ENCODE results near the gene NOL4. TPM values are rescaled to one million over a fixed set of nuclear protein-coding genes. Genes with fewer than 3 reads are reported as not detected.

NOL4 gene
- total RNA-seq, 1 experiment from 2014 or later, result 1.1 TPM

DNA sequence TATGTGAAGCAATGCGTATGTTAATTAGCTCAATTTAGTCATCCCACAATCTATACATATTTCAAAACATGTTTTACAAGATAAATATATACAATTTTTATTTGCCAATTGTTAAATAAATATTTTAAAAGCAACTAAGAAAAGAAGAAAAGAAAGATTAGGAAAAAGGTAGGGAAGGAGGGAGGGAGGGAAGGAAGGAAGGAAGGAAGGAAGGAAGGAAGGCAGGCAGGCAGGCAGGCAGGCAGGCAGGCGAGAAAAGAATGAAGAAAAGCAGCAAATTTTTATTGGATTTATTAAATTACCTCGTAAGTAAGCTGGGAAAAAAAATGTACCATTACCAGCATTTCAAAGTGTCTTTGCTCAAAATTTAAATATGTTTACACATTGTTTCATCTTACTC lies 30.5 kb downstream of the NOL4 start:
- in situ Hi-C loops (cut with HindIII; ENCODE audit: low pct_unique_long_range_greater_than_20kb, low sequenced_read_pairs), result no loop called here
- Histone ChIP-seq H3K27ac (ENCODE audit: low read length) (no peak overlapping the region), H3K4me3 (ENCODE audit: low read depth in 2 of 2, low read length in 2 of 2) (no peak overlapping the region), H3K27me3 (ENCODE audit: control insufficient read depth, insufficient read depth, low read length) (no peaks in the 10 kb centered on the region), H3K36me3 (ENCODE audit: control insufficient read depth, insufficient read depth, low read length) (no peaks in the 10 kb centered on the region), H3K4me1 (ENCODE audit: control insufficient read depth, insufficient read depth, low read length) (no peaks in the 10 kb centered on the region), H3K9me3 (ENCODE audit: control insufficient read depth, insufficient read depth, low read depth, low read length) (0 out of 2 replicates have a peak, but pooled peaks cover 3% of the 10 kb centered on the region)
- CTCF ChIA-PET, result no interaction called here
- DNase-seq (ENCODE audit: low read depth, low spot score), result no peak
- BruUV-seq (replicated peaks), result no TSS peak
- intact Hi-C loops (cut with micrococcal nuclease; ENCODE audit: unreplicated experiment), result no loop called here
- POLR2A ChIA-PET, result interaction anchor here (0.6 kb wide), 1 partner anchor 50 kb away, joined by 18 read pairs; no protein-coding TSS in a partner anchor
- ATAC-seq, result no peak
- no peak for TF ChIP-seq POLR2AphosphoS5 (IDR thresholded peaks at IDR 0.05; ENCODE audit: low read depth, low read length)
- TF ChIP-seq, protein P1, sequence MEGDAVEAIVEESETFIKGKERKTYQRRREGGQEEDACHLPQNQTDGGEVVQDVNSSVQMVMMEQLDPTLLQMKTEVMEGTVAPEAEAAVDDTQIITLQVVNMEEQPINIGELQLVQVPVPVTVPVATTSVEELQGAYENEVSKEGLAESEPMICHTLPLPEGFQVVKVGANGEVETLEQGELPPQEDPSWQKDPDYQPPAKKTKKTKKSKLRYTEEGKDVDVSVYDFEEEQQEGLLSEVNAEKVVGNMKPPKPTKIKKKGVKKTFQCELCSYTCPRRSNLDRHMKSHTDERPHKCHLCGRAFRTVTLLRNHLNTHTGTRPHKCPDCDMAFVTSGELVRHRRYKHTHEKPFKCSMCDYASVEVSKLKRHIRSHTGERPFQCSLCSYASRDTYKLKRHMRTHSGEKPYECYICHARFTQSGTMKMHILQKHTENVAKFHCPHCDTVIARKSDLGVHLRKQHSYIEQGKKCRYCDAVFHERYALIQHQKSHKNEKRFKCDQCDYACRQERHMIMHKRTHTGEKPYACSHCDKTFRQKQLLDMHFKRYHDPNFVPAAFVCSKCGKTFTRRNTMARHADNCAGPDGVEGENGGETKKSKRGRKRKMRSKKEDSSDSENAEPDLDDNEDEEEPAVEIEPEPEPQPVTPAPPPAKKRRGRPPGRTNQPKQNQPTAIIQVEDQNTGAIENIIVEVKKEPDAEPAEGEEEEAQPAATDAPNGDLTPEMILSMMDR (IDR thresholded peaks at IDR 0.05), result no peak
- TF ChIP-seq SIN3A (IDR thresholded peaks at IDR 0.05; ENCODE audit: borderline replicate concordance, insufficient read depth, low read depth, low read length), result no peak
- no peak for TF ChIP-seq TCF7L2 (IDR thresholded peaks at IDR 0.05; ENCODE audit: low read depth, low read length)
- TF ChIP-seq, protein P2, sequence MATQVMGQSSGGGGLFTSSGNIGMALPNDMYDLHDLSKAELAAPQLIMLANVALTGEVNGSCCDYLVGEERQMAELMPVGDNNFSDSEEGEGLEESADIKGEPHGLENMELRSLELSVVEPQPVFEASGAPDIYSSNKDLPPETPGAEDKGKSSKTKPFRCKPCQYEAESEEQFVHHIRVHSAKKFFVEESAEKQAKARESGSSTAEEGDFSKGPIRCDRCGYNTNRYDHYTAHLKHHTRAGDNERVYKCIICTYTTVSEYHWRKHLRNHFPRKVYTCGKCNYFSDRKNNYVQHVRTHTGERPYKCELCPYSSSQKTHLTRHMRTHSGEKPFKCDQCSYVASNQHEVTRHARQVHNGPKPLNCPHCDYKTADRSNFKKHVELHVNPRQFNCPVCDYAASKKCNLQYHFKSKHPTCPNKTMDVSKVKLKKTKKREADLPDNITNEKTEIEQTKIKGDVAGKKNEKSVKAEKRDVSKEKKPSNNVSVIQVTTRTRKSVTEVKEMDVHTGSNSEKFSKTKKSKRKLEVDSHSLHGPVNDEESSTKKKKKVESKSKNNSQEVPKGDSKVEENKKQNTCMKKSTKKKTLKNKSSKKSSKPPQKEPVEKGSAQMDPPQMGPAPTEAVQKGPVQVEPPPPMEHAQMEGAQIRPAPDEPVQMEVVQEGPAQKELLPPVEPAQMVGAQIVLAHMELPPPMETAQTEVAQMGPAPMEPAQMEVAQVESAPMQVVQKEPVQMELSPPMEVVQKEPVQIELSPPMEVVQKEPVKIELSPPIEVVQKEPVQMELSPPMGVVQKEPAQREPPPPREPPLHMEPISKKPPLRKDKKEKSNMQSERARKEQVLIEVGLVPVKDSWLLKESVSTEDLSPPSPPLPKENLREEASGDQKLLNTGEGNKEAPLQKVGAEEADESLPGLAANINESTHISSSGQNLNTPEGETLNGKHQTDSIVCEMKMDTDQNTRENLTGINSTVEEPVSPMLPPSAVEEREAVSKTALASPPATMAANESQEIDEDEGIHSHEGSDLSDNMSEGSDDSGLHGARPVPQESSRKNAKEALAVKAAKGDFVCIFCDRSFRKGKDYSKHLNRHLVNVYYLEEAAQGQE (IDR thresholded peaks at IDR 0.05; ENCODE audit: insufficient read depth in 1 of 2, low read depth in 2 of 2, low read length in 1 of 2), result no peak

DNA sequence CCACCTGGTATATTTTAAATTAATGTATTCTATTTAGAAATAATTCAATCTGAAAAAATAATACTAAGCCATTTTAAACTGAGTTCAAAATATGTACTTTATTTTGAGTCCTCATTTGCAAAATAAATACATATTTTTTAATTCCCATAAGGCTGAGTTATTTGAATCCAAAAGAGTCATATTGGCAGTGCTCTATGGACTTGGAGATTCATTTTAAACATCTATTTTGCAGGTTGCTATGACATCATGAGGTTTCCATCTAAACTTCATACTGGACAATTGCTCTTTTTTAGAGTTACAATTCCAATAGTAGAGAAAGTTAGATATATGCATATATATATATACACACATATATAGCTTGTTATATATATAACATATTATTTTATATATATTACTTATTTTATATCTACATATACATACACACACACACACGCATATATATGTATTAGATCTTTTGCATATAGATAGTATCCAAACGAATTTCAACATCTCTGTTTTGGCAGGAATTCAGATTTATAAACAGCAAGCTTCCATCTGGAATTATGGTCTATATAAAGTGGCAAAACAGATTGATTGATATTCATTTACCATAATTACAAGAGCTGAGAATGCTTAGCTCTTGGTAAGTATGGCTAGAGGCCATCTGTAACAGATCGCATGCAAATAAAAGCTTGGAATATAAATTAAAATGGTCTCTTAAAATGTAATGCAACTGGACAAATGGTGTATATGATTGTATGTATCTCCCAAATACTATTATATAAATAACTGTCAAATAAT lies 34.9 kb downstream of the NOL4 start:
- ATAC-seq, result no peak
- CTCF ChIA-PET, result no interaction called here
- intact Hi-C loops (cut with micrococcal nuclease; ENCODE audit: unreplicated experiment), result no loop called here

More for the DNA sequence above, 34.9 kb downstream of the NOL4 start:
- TF ChIP-seq POLR2AphosphoS5 (IDR thresholded peaks at IDR 0.05; ENCODE audit: low read depth, low read length) (no peak), TCF7L2 (IDR thresholded peaks at IDR 0.05; ENCODE audit: low read depth, low read length) (no peak), SIN3A (IDR thresholded peaks at IDR 0.05; ENCODE audit: borderline replicate concordance, insufficient read depth, low read depth, low read length) (no peak)
- TF ChIP-seq, protein P1 (IDR thresholded peaks at IDR 0.05), result no peak
- TF ChIP-seq, protein P2 (IDR thresholded peaks at IDR 0.05; ENCODE audit: insufficient read depth in 1 of 2, low read depth in 2 of 2, low read length in 1 of 2), result no peak
- H3K27ac ChIP-seq (ENCODE audit: low read length), result no peak overlapping the region
- DNase-seq (ENCODE audit: low read depth, low spot score), result no peak
- H3K36me3 ChIP-seq (ENCODE audit: control insufficient read depth, insufficient read depth, low read length), result no peaks in the 10 kb centered on the region
- in situ Hi-C loops (cut with HindIII; ENCODE audit: low pct_unique_long_range_greater_than_20kb, low sequenced_read_pairs), result no loop called here
- H3K27me3 ChIP-seq (ENCODE audit: control insufficient read depth, insufficient read depth, low read length), result no peaks in the 10 kb centered on the region
- POLR2A ChIA-PET, result no interaction called here
- 0 out of 2 replicates have a peak, but pooled peaks cover 3% of the 10 kb centered on the region for H3K9me3 ChIP-seq (ENCODE audit: control insufficient read depth, insufficient read depth, low read depth, low read length)
- H3K4me1 ChIP-seq (ENCODE audit: control insufficient read depth, insufficient read depth, low read length), result no peaks in the 10 kb centered on the region
- no peak overlapping the region for H3K4me3 ChIP-seq (ENCODE audit: low read depth in 2 of 2, low read length in 2 of 2)
- BruUV-seq (replicated peaks), result no TSS peak

Measured in Panc1 (cell line).